ENCODE data around the gene PPP4R4.
"Not testable (repeated sequence)": the region's sequence is repeated elsewhere in the genome, so short reads cannot be mapped to it uniquely, and the experiment has no call there.

The PPP4R4 gene

GRCh38 chr14:94213021-94213420 is 38.9 kb downstream of the PPP4R4 start:
- no peak for TF ChIP-seq CTCF (IDR thresholded peaks at IDR 0.05; ENCODE audit: low read depth, low read length)
- DNase-seq (ENCODE audit: low read depth, low spot score), result peak; percentile 44
- H3K4me3 ChIP-seq (ENCODE audit: low read depth, low read length), result no peak overlapping the region
- in situ Hi-C loops (cut with HindIII; ENCODE audit: low sequenced_read_pairs), result no loop called here

GRCh38 chr14:94213741-94214140 is 39.6 kb downstream of the PPP4R4 start:
- in situ Hi-C loops (cut with HindIII; ENCODE audit: low sequenced_read_pairs), result no loop called here
- no peak for TF ChIP-seq CTCF (IDR thresholded peaks at IDR 0.05; ENCODE audit: low read depth, low read length)

GRCh38 chr14:94217116-94217515 is 43.0 kb downstream of the PPP4R4 start:
- DNase-seq (ENCODE audit: low read depth, low spot score), result no peak
- in situ Hi-C loops (cut with HindIII; ENCODE audit: low sequenced_read_pairs), result no loop called here
- TF ChIP-seq CTCF (IDR thresholded peaks at IDR 0.05; ENCODE audit: low read depth, low read length), result no peak
- no peak overlapping the region for H3K4me3 ChIP-seq (ENCODE audit: low read depth, low read length)

More at GRCh38 chr14:94213741-94214140, 39.6 kb downstream of the PPP4R4 start:
- H3K4me3 ChIP-seq (ENCODE audit: low read depth, low read length), result no peak overlapping the region
- no peak for DNase-seq (ENCODE audit: low read depth, low spot score)

- in situ Hi-C loops (cut with HindIII; ENCODE audit: low sequenced_read_pairs); H3K4me3 ChIP-seq (ENCODE audit: low read depth, low read length); DNase-seq (ENCODE audit: low read depth, low spot score): not testable (repeated sequence)
These were observed 44.2 kb downstream of the PPP4R4 start for GRCh38 chr14:94218198-94218886.

GRCh38 chr14:94224040-94224439 is 49.9 kb downstream of the PPP4R4 start:
- no peak for TF ChIP-seq CTCF (IDR thresholded peaks at IDR 0.05; ENCODE audit: low read depth, low read length)
- in situ Hi-C loops (cut with HindIII; ENCODE audit: low sequenced_read_pairs), result no loop called here

GRCh38 chr14:94225460-94226378 is 51.6 kb downstream of the PPP4R4 start:
- no peak for TF ChIP-seq CTCF (IDR thresholded peaks at IDR 0.05; ENCODE audit: low read depth, low read length)
- in situ Hi-C loops (cut with HindIII; ENCODE audit: low sequenced_read_pairs), result no loop called here
- DNase-seq (ENCODE audit: low read depth, low spot score), result no peak
- H3K4me3 ChIP-seq (ENCODE audit: low read depth, low read length), result no peak overlapping the region

More at GRCh38 chr14:94224040-94224439, 49.9 kb downstream of the PPP4R4 start:
- DNase-seq (ENCODE audit: low read depth, low spot score), result no peak
- H3K4me3 ChIP-seq (ENCODE audit: low read depth, low read length), result no peak overlapping the region

GRCh38 chr14:94227029-94227428 is 52.9 kb downstream of the PPP4R4 start:
- in situ Hi-C loops (cut with HindIII; ENCODE audit: low sequenced_read_pairs), result no loop called here
- no peak overlapping the region for H3K4me3 ChIP-seq (ENCODE audit: low read depth, low read length)
- no peak for TF ChIP-seq CTCF (IDR thresholded peaks at IDR 0.05; ENCODE audit: low read depth, low read length)
- no peak for DNase-seq (ENCODE audit: low read depth, low spot score)
